Small intestine (tissue), 7 donors: Measurements from ENCODE around the gene C10orf120. TPM values are rescaled to one million over a fixed set of nuclear protein-coding genes. Genes with fewer than 3 reads are reported as not detected.

Source experiments
- DNase-seq, 2 donors: peaks; one replicate each; pipeline versions ENCODE4 v3.0.0 to v3.0.0-alpha.2; 2013
- FAIRE-seq: peaks from 2 replicates; lab custom pipeline; 2012; peaks lifted over from hg19 to GRCh38; lab: Jason Lieb, UNC
- H3K27ac ChIP-seq, 3 donors: one replicate each; pipeline ENCODE4 v1.5.1; 2013; ENCODE audit warnings: low read length in 2 of 3, mild to moderate bottlenecking in 2 of 3, control low read depth in 1 of 3, inconsistent platforms in 1 of 3, low read depth in 1 of 3, moderate library complexity in 1 of 3
- H3K27me3 ChIP-seq, 3 donors: one replicate each; pipeline ENCODE4 v1.6.1; 2013; ENCODE audit warnings: low read length in 3 of 3, inconsistent platforms in 1 of 3; ENCODE audit not compliant: control insufficient read depth in 3 of 3, insufficient read depth in 3 of 3
- H3K36me3 ChIP-seq, 3 donors: one replicate each; pipeline ENCODE4 v1.6.1; 2013; ENCODE audit warnings: low read length in 3 of 3, inconsistent platforms in 1 of 3, low read depth in 1 of 3, mild to moderate bottlenecking in 1 of 3, moderate library complexity in 1 of 3; ENCODE audit not compliant: control insufficient read depth in 3 of 3, insufficient read depth in 2 of 3
- H3K4me1 ChIP-seq, 3 donors: one replicate each; pipeline ENCODE4 v1.6.1; 2013; ENCODE audit warnings: low read length in 2 of 3, inconsistent platforms in 1 of 3, low read depth in 1 of 3, mild to moderate bottlenecking in 1 of 3, moderate library complexity in 1 of 3; ENCODE audit not compliant: control insufficient read depth in 3 of 3, insufficient read depth in 2 of 3
- H3K4me3 ChIP-seq, 3 donors: one replicate each; pipeline ENCODE4 v1.5.1; 2013; ENCODE audit warnings: low read length in 3 of 3, control low read depth in 1 of 3, inconsistent platforms in 1 of 3, low read depth in 1 of 3, mild to moderate bottlenecking in 1 of 3, moderate library complexity in 1 of 3
- H3K9me3 ChIP-seq, 2 donors: one replicate each; pipeline ENCODE4 v1.6.1; 2013; ENCODE audit warnings: low read depth in 1 of 2, low read length in 1 of 2; ENCODE audit not compliant: control insufficient read depth in 2 of 2, insufficient read depth in 1 of 2
- WGBS, 3 donors: extraction: QIAGEN DNeasy Blood & Tissue Kit; methylation state at CpG; one replicate each; pipeline ENCODE4 v1.1.7; 2013; 5-methylcytosine and 5-hydroxymethylcytosine counted together
- polyA plus RNA-seq, 4 donors: library from polyadenylated mRNA; stranded (reverse) in 3 of 4; unstranded in 1 of 4; fragments of 200-250 nt in 3 of 4; fragments of 120-200 nt in 1 of 4; gene quantifications; one replicate each; pipeline versions ENCODE4 v1.2.1 to v1.2.3, GENCODE V29; 2013
- donor health status: healthy with polysubstance abuse.
- donor health status: control.
- donor health status: control.
- donor health status: Bipolar disorder and iron deficiency.
- donor health status: healthy.

C10orf120 gene
- polyA plus RNA-seq, 4 donors = not detected

GRCh38 chr10:122701652-122702051 is 2.0 kb upstream of the C10orf120 start:
- FAIRE-seq = no peak
- WGBS, 3 donors = 44 to 45% (median 44%) methylated on average over 2 of the region's 2 CpGs
- DNase-seq = peak in 1 of 2 donors; percentile 7
- Histone ChIP-seq H3K27ac (peak overlapping the region in 1 of 3 donors; percentile 17), H3K4me3 (no peak overlapping the region), H3K36me3 (no peaks in the 10 kb centered on the region), H3K27me3 (no peaks in the 10 kb centered on the region), H3K4me1 (peaks cover 0 to 12% (median 0%) of the 10 kb centered on the region in 3 donors), H3K9me3 (no peaks in the 10 kb centered on the region)

- FAIRE-seq (no peak), DNase-seq (no peak)
- Histone ChIP-seq H3K36me3 (no peaks in the 10 kb centered on the region), H3K9me3 (no peaks in the 10 kb centered on the region), H3K27me3 (no peaks in the 10 kb centered on the region), H3K4me1 (peaks cover 0 to 2% (median 0%) of the 10 kb centered on the region in 3 donors), H3K27ac (no peak overlapping the region), H3K4me3 (no peak overlapping the region)
- 79 to 84% (median 81%) methylated on average over 1 of the region's 1 CpG for WGBS, 3 donors
Measured at GRCh38 chr10:122696687-122697086, 3.0 kb downstream of the C10orf120 start.

GRCh38 chr10:122692744-122693143 is 6.9 kb downstream of the C10orf120 start:
- no peak for FAIRE-seq
- 77 to 84% (median 84%) methylated on average over 5 of the region's 5 CpGs for WGBS, 3 donors
- no peak overlapping the region for H3K27ac ChIP-seq
- H3K36me3 ChIP-seq = no peaks in the 10 kb centered on the region
- no peaks in the 10 kb centered on the region for H3K9me3 ChIP-seq
- H3K4me3 ChIP-seq = no peak overlapping the region
- H3K27me3 ChIP-seq = no peaks in the 10 kb centered on the region
- DNase-seq = no peak
- H3K4me1 ChIP-seq = no peaks in the 10 kb centered on the region

- H3K27me3 ChIP-seq = peaks cover 0 to under 1% (median 0%) of the 10 kb centered on the region in 3 donors
- H3K4me1 ChIP-seq = no peaks in the 10 kb centered on the region
- peak; percentile 38 to 76 for DNase-seq
- H3K4me3 ChIP-seq = no peak overlapping the region
- no peaks in the 10 kb centered on the region for H3K9me3 ChIP-seq
- no peaks in the 10 kb centered on the region for H3K36me3 ChIP-seq
- no peak for FAIRE-seq
- 28 to 53% (median 43%) methylated on average over 6 of the region's 6 CpGs for WGBS, 3 donors
- H3K27ac ChIP-seq = peak overlapping the region in 1 of 3 donors; percentile 70
Measured at GRCh38 chr10:122689146-122689820, 10.4 kb downstream of the C10orf120 start.

GRCh38 chr10:122688293-122688989 is 11.2 kb downstream of the C10orf120 start:
- Histone ChIP-seq H3K27ac (peak overlapping the region in 1 of 3 donors; percentile 70), H3K27me3 (peaks cover 0 to 5% (median 0%) of the 10 kb centered on the region in 3 donors), H3K9me3 (no peaks in the 10 kb centered on the region), H3K36me3 (no peaks in the 10 kb centered on the region), H3K4me3 (no peak overlapping the region), H3K4me1 (no peaks in the 10 kb centered on the region)
- 62 to 75% (median 71%) methylated on average over 6 of the region's 6 CpGs for WGBS, 3 donors
- DNase-seq = peak; percentile 31 to 50
- FAIRE-seq = no peak

GRCh38 chr10:122682522-122682921 is 17.1 kb downstream of the C10orf120 start:
- H3K4me3 ChIP-seq = no peak overlapping the region
- no peaks in the 10 kb centered on the region for H3K4me1 ChIP-seq
- DNase-seq = no peak
- H3K9me3 ChIP-seq = no peaks in the 10 kb centered on the region
- WGBS, 3 donors = 61 to 79% (median 77%) methylated on average over 5 of the region's 5 CpGs
- peaks cover 0 to 9% (median 2%) of the 10 kb centered on the region in 3 donors for H3K27me3 ChIP-seq
- no peak for FAIRE-seq
- H3K36me3 ChIP-seq = no peaks in the 10 kb centered on the region
- H3K27ac ChIP-seq = no peak overlapping the region

GRCh38 chr10:122678266-122678665 is 21.4 kb downstream of the C10orf120 start:
- no peak for DNase-seq
- Histone ChIP-seq H3K27ac (no peak overlapping the region), H3K4me1 (no peaks in the 10 kb centered on the region), H3K36me3 (no peaks in the 10 kb centered on the region), H3K4me3 (no peak overlapping the region), H3K9me3 (no peaks in the 10 kb centered on the region), H3K27me3 (peaks cover 0 to 7% (median 3%) of the 10 kb centered on the region in 3 donors)
- FAIRE-seq = no peak

- Histone ChIP-seq H3K9me3 (no peaks in the 10 kb centered on the region), H3K27ac (no peak overlapping the region), H3K36me3 (no peaks in the 10 kb centered on the region), H3K4me1 (no peaks in the 10 kb centered on the region), H3K27me3 (peaks cover 0 to 7% (median 3%) of the 10 kb centered on the region in 3 donors), H3K4me3 (no peak overlapping the region)
- 60 to 94% (median 66%) methylated on average over 2 of the region's 2 CpGs for WGBS, 3 donors
- FAIRE-seq = no peak
- no peak for DNase-seq
Measured at GRCh38 chr10:122675278-122675677, 24.4 kb downstream of the C10orf120 start.
